ENCODE data around the gene RSPH9. TPM values are rescaled to one million over a fixed set of nuclear protein-coding genes. Genes with fewer than 3 reads are reported as not detected.
"Not testable (repeated sequence)": the region's sequence is repeated elsewhere in the genome, so short reads cannot be mapped to it uniquely, and the experiment has no call there.

RSPH9 gene
- polyA plus RNA-seq, 1 of the 3 experiments (the other 2 are of a cell fraction): 0.05 TPM

DNA sequence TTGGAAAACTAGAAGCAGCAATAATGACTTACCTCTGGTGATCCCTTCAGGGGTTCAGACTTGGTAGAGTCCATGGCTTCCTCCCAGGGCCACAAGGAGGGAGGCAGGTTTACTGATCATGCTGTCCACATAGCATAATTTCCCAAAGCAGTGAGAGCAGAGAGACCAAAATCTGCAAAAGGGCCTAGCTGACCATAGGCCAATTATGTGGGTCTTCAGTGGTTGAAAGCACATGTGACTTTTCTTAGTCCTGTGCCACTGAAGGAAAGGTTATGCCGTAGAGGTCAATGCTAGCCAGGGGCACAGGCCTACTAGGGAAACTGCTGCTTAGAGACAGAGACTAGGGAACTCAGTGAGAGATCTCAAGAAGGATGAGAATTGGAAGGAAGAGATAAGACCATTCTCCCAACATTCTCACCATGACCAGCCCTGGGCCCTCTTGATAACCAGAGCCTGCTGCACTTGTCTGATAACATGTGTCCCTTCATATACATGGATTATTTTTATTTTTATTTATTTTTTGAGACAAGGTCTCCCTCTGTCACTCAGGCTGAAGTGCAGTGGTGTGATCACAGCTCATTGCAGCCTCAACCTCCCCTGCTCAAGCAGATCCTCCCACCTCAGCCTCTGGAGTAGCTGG is 13.7 kb upstream of the RSPH9 start:
- no peaks in the 10 kb centered on the region for H3K9me3 ChIP-seq
- DNase-seq: no peak
- H3K4me3 ChIP-seq (ENCODE audit: low read depth in 2 of 2, low read length in 1 of 2): no peak overlapping the region
- no peaks in the 10 kb centered on the region for H4K20me1 ChIP-seq (ENCODE audit: insufficient read depth)
- H3K27me3 ChIP-seq (ENCODE audit: insufficient read depth): no peaks in the 10 kb centered on the region
- H3K4me2 ChIP-seq: no peak overlapping the region
- H3K9ac ChIP-seq: no peak overlapping the region
- peaks cover 2 to 8% of the 10 kb centered on the region in 2 experiments for H3K36me3 ChIP-seq (replicated peaks in 1 of 2; ENCODE audit: control insufficient read depth in 1 of 2, insufficient read depth in 2 of 2, low read length in 1 of 2)
- peaks cover 32% of the 10 kb centered on the region for H3K79me2 ChIP-seq (ENCODE audit: insufficient read depth)
- ChIA-PET CTCF (interaction anchor here (2.8 kb wide), 1 partner anchor 37 kb away, joined by 8 read pairs; no protein-coding TSS in a partner anchor), POLR2A (no interaction called here)
- H3K9me2 ChIP-seq: no peaks in the 10 kb centered on the region
- H3F3A ChIP-seq (replicated peaks; ENCODE audit: insufficient read depth): peaks cover 13% of the 10 kb centered on the region
- peaks cover 5 to 25% of the 10 kb centered on the region in 2 experiments for H3K4me1 ChIP-seq (ENCODE audit: control insufficient read depth in 1 of 2, insufficient read depth in 2 of 2, low read depth in 1 of 2, low read length in 1 of 2)
- H2AFZ ChIP-seq (ENCODE audit: low read depth): no peak overlapping the region
- H3K27ac ChIP-seq (ENCODE audit: low read depth in 2 of 2, low read length in 1 of 2): peak overlapping the region in 1 of 2 experiments; percentile 92; a peak in 2 of 4 replicates
- TF ChIP-seq CHD2 (IDR thresholded peaks at IDR 0.05; ENCODE audit: low read length, partially characterized antibody) (no peak), TCF12 (IDR thresholded peaks at IDR 0.05) (no peak), RXRA (IDR thresholded peaks at IDR 0.05; ENCODE audit: borderline replicate concordance, low read depth) (no peak), RFX5 (IDR thresholded peaks at IDR 0.05; ENCODE audit: low read length) (no peak), FOXM1 (IDR thresholded peaks at IDR 0.05; ENCODE audit: low read depth) (no peak), TEAD4 (IDR thresholded peaks at IDR 0.05; ENCODE audit: borderline replicate concordance, insufficient read depth) (no peak), NRF1 (IDR thresholded peaks at IDR 0.05; ENCODE audit: low read depth, low read length) (no peak)
- TF ChIP-seq, protein P1, sequence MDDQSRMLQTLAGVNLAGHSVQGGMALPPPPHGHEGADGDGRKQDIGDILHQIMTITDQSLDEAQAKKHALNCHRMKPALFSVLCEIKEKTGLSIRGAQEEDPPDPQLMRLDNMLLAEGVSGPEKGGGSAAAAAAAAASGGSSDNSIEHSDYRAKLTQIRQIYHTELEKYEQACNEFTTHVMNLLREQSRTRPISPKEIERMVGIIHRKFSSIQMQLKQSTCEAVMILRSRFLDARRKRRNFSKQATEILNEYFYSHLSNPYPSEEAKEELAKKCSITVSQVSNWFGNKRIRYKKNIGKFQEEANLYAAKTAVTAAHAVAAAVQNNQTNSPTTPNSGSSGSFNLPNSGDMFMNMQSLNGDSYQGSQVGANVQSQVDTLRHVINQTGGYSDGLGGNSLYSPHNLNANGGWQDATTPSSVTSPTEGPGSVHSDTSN (IDR thresholded peaks at IDR 0.05): no peak
- TF ChIP-seq, protein P2, sequence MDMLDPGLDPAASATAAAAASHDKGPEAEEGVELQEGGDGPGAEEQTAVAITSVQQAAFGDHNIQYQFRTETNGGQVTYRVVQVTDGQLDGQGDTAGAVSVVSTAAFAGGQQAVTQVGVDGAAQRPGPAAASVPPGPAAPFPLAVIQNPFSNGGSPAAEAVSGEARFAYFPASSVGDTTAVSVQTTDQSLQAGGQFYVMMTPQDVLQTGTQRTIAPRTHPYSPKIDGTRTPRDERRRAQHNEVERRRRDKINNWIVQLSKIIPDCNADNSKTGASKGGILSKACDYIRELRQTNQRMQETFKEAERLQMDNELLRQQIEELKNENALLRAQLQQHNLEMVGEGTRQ (IDR thresholded peaks at IDR 0.05; ENCODE audit: borderline replicate concordance, low read depth, low read length): no peak
- TF ChIP-seq, protein P3, sequence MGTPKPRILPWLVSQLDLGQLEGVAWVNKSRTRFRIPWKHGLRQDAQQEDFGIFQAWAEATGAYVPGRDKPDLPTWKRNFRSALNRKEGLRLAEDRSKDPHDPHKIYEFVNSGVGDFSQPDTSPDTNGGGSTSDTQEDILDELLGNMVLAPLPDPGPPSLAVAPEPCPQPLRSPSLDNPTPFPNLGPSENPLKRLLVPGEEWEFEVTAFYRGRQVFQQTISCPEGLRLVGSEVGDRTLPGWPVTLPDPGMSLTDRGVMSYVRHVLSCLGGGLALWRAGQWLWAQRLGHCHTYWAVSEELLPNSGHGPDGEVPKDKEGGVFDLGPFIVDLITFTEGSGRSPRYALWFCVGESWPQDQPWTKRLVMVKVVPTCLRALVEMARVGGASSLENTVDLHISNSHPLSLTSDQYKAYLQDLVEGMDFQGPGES (IDR thresholded peaks at IDR 0.05; ENCODE audit: low read depth, low read length): no peak
- WGBS (ENCODE audit: low lambda C conversion rate): 100% methylated on average over 1 of the region's 1 CpG

- Histone ChIP-seq H3K4me1 (ENCODE audit: control insufficient read depth in 1 of 2, insufficient read depth in 2 of 2, low read depth in 1 of 2, low read length in 1 of 2) (peaks cover 13 to 21% of the 10 kb centered on the region in 2 experiments; a peak in 3 of 4 replicates), H3F3A (replicated peaks; ENCODE audit: insufficient read depth) (peaks cover 13% of the 10 kb centered on the region), H3K36me3 (replicated peaks in 1 of 2; ENCODE audit: control insufficient read depth in 1 of 2, insufficient read depth in 2 of 2, low read length in 1 of 2) (peaks cover 0 to 13% of the 10 kb centered on the region in 2 experiments), H3K79me2 (ENCODE audit: insufficient read depth) (peaks cover 33% of the 10 kb centered on the region)
- H3K4me3 ChIP-seq (ENCODE audit: low read depth in 2 of 2, low read length in 1 of 2); H3K9me2 ChIP-seq; H3K4me2 ChIP-seq; H3K27me3 ChIP-seq (ENCODE audit: insufficient read depth); H3K9me3 ChIP-seq; H2AFZ ChIP-seq (ENCODE audit: low read depth); H3K27ac ChIP-seq (ENCODE audit: low read depth in 2 of 2, low read length in 1 of 2); H4K20me1 ChIP-seq (ENCODE audit: insufficient read depth); H3K9ac ChIP-seq; DNase-seq: not testable (repeated sequence)
- WGBS (ENCODE audit: low lambda C conversion rate): 80% methylated on average over 7 of the region's 7 CpGs
- CTCF ChIA-PET: interaction anchor here (1.8 kb wide), 1 partner anchor 15 kb away, joined by 4 read pairs; no protein-coding TSS in a partner anchor
- POLR2A ChIA-PET: interaction anchor here (0.6 kb wide), 1 partner anchor 38 kb away, joined by 3 read pairs; no protein-coding TSS in a partner anchor
These were observed 11.8 kb upstream of the RSPH9 start for GRCh38 chr6:43633002-43633401.
